ENCODE data around the gene PXDC1.
A peak's percentile ranks its signal among the peaks of the same experiment; 100 is the strongest.

Gene PXDC1

GRCh38 chr6:3746696-3747095, 4.8 kb downstream of the PXDC1 start:
- DNase-seq (ENCODE audit: low spot score), result no peak

GRCh38 chr6:3746119-3746691, 5.3 kb downstream of the PXDC1 start:
- no peak for DNase-seq (ENCODE audit: low spot score)

GRCh38 chr6:3745566-3746118, 5.9 kb downstream of the PXDC1 start:
- DNase-seq (ENCODE audit: low spot score), result no peak

GRCh38 chr6:3744901-3745470, 6.5 kb downstream of the PXDC1 start:
- DNase-seq (ENCODE audit: low spot score), result no peak

- no peak for DNase-seq (ENCODE audit: low spot score)
Measured at GRCh38 chr6:3744211-3744900, 7.2 kb downstream of the PXDC1 start.

- no peak for DNase-seq (ENCODE audit: low spot score)
Measured at GRCh38 chr6:3743541-3743940, 8.0 kb downstream of the PXDC1 start.

GRCh38 chr6:3742426-3743344, 8.8 kb downstream of the PXDC1 start:
- peak; percentile 80 for DNase-seq (ENCODE audit: low spot score)

GRCh38 chr6:3742076-3742425, 9.5 kb downstream of the PXDC1 start:
- DNase-seq (ENCODE audit: low spot score), result no peak

GRCh38 chr6:3741477-3741871, 10.0 kb downstream of the PXDC1 start:
- no peak for DNase-seq (ENCODE audit: low spot score)

- no peak for DNase-seq (ENCODE audit: low spot score)
Measured at GRCh38 chr6:3740551-3741476, 10.7 kb downstream of the PXDC1 start.

- no peak for DNase-seq (ENCODE audit: low spot score)
Measured at GRCh38 chr6:3739311-3739897, 12.1 kb downstream of the PXDC1 start.

GRCh38 chr6:3738381-3739131, 13.0 kb downstream of the PXDC1 start:
- DNase-seq (ENCODE audit: low spot score), result no peak

- DNase-seq (ENCODE audit: low spot score), result no peak
Measured at GRCh38 chr6:3737831-3738210, 13.7 kb downstream of the PXDC1 start.

GRCh38 chr6:3737149-3737830, 14.2 kb downstream of the PXDC1 start:
- DNase-seq (ENCODE audit: low spot score), result no peak

GRCh38 chr6:3735029-3735605, 16.4 kb downstream of the PXDC1 start:
- DNase-seq (ENCODE audit: low spot score), result no peak

- DNase-seq (ENCODE audit: low spot score), result no peak
Measured at GRCh38 chr6:3734023-3734422, 17.5 kb downstream of the PXDC1 start.

GRCh38 chr6:3733321-3733925, 18.1 kb downstream of the PXDC1 start:
- no peak for DNase-seq (ENCODE audit: low spot score)

GRCh38 chr6:3732345-3733141, 19.0 kb downstream of the PXDC1 start:
- peak; percentile 70 for DNase-seq (ENCODE audit: low spot score)

Data from hepatic stellate cell (primary cell).